Myometrial cell (primary cell): ENCODE measurements around the gene PRKRIP1. TPM values are rescaled to one million over a fixed set of nuclear protein-coding genes. Genes with fewer than 3 reads are reported as not detected.

Experiments
- total RNA-seq: library from RNA; depleted of rRNA; stranded (reverse); fragments of >200 nt; gene quantifications from 2 replicates; pipeline ENCODE4 v1.2.3, GENCODE V29; 2015

PRKRIP1 gene
- total RNA-seq = 10.1 and 12.8 TPM in 2 replicates

DNA sequence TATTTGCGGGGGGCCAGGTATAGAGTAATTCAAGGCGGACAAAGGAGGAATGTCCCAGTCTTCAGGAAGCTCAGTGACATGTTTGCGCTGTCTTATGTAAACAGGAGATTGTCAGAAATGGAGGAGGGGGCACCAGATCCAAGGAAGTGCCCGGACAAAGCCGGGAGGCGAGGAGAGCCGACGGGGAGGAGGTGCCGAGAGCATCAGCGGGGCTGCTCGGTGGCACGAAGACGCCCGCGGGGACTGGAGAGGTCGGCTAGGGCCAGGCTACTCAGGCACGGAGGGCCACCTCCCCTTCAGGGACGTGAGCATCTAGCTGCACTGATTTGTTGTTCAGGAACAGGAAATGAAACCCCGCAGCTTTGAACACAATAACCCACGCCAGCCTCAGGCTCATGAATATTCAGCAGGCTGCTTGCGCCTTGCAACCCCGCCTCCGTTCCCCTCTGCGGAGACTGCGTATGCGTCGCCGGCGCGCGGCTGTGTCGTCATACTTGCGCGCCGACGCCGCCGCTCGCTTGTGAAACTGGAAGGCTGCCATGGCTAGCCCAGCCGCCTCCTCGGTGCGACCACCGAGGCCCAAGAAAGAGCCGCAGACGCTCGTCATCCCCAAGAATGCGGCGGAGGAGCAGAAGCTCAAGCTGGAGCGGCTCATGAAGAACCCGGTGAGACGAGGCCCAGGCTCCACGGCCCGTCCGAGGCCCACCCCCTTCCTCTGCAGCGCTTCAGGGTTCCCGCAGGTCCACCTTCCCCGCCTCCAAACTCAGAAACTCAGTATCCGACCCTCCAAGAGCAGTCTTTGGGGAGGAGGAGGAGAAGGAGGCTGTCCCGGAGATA is at the start of gene PRKRIP1:
Gene PRKRIP1 (plus strand): TSS at position 491 of the 837 bp plus-strand sequence. CDS start 49 bp downstream, at position 540.

DNA sequence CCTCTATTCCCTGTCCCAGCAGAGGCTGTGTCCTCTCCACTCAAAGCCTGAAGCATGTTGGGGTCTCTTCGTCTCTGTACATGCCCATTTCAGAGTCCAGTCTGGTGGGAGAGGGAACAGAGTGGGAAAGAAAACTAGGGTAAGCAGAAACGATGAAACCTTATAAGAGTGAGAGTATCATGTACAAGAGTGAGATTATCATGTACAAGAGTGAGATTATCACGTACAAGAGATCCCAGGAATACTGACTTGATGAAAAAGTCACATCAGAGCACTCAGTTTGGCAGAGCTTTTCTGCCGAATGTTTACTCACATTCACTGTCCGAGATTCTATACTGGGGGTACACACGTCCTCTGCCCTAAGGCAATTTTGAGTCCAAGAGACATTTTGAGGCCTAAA is 39.8 kb upstream of the PRKRIP1 start, which contains the start of gene SPDYE6:
Gene SPDYE6 (minus strand): TSS at position 101 of the 400 bp plus-strand sequence. CDS start 421 bp downstream, outside the sequence.

GRCh38 chr7:102433219-102434038 is 37.3 kb downstream of the PRKRIP1 start, which contains the start of gene ORAI2:
TSS of gene ORAI2 (plus strand) at chr7:102433575. CDS start at chr7:102438957, 5,382 bp downstream.

DNA sequence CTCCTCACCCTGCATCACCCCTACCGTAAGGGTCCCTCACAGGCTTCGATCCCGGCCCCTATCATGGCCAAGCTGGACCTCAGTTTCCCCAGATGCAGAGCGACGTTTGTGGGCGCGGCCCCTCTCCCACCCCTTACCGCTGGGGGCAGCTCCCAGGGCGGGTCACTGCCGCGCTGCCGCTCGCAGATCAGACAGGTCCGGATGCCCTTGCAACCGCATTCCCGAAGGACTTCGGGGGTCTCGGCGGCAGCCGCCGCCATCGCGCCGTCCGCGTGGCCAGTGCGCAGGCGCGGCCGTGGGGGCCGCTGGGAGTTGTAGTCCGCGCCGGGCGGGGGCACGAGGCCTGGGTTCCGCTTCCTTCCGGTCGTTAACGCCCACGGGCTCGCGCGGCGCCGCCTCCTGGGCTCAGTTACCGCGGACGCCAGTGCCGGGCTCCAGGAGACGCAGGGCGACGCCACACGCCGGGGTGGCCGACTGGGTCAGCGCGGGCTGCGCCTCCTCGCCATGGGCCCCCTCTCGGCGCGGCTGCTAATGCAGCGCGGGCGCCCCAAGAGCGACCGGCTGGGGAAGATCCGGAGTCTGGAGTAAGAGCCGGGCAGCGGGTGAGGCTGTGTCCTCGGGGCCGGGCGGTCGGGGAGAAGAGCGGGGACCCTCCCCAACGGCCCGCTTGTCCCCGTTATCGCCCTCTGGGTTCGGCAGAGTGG is 68.6 kb downstream of the PRKRIP1 start, which contains the start of the genes ALKBH4 and LRWD1:
Gene ALKBH4 (minus strand): TSS at position 287 of the 704 bp plus-strand sequence. CDS start 27 bp downstream, at position 260.
Gene LRWD1 (plus strand): TSS at position 408 of the 704 bp plus-strand sequence. CDS start 97 bp downstream, at position 505.

Other genes with a start within 250 kb of the PRKRIP1 start
- 1.8 and 4.3 TPM in 2 replicates for gene SH2B2, start 109.5 kb upstream of the PRKRIP1 start, total RNA-seq
- not detected in 2 replicates for gene SPDYE6, start 39.9 kb upstream of the PRKRIP1 start, total RNA-seq
- 60.5 and 76.4 TPM in 2 replicates for gene ORAI2, start 37.2 kb downstream of the PRKRIP1 start, total RNA-seq
- gene ALKBH4, start 68.5 kb downstream of the PRKRIP1 start, total RNA-seq = 10.3 and 42.7 TPM in 2 replicates
- gene LRWD1, start 68.6 kb downstream of the PRKRIP1 start, total RNA-seq = 12.4 and 20.9 TPM in 2 replicates
- 10.3 and 14.4 TPM in 2 replicates for gene POLR2J, start 82.6 kb downstream of the PRKRIP1 start, total RNA-seq
- 3.2 and 5.8 TPM in 2 replicates for gene RASA4B, start 121.4 kb downstream of the PRKRIP1 start, total RNA-seq
- not detected in 2 replicates for gene UPK3BL2, start 147.3 kb downstream of the PRKRIP1 start, total RNA-seq
- not detected in 2 replicates for gene SPDYE2, start 154.9 kb downstream of the PRKRIP1 start, total RNA-seq
- 3.2 and 10.3 TPM in 2 replicates for gene POLR2J3, start 176.2 kb downstream of the PRKRIP1 start, total RNA-seq
- 2.6 and 3.9 TPM in 2 replicates for gene RASA4, start 220.4 kb downstream of the PRKRIP1 start, total RNA-seq
- gene UPK3BL1, start 246.4 kb downstream of the PRKRIP1 start, total RNA-seq = 31.4 and 35.5 TPM in 2 replicates